Glomerular endothelial cell (primary cell): Measurements from ENCODE around the gene CYP4B1. TPM values are rescaled to one million over a fixed set of nuclear protein-coding genes. Genes with fewer than 3 reads are reported as not detected.
"Not testable (repeated sequence)": the region's sequence is repeated elsewhere in the genome, so short reads cannot be mapped to it uniquely, and the experiment has no call there.

ENCODE experiments used
- DNase-seq: peaks from one replicate; pipeline ENCODE4 v3.0.0-alpha.2; 2011; ENCODE audit warnings: low read depth, low spot score; ENCODE audit errors: extremely low read depth
- total RNA-seq: library from RNA; depleted of rRNA; stranded (reverse); fragments of >200 nt; gene quantifications from 2 replicates; pipeline ENCODE4 v1.2.3, GENCODE V29; 2015

The CYP4B1 gene
- total RNA-seq, result not detected in 2 replicates

DNA sequence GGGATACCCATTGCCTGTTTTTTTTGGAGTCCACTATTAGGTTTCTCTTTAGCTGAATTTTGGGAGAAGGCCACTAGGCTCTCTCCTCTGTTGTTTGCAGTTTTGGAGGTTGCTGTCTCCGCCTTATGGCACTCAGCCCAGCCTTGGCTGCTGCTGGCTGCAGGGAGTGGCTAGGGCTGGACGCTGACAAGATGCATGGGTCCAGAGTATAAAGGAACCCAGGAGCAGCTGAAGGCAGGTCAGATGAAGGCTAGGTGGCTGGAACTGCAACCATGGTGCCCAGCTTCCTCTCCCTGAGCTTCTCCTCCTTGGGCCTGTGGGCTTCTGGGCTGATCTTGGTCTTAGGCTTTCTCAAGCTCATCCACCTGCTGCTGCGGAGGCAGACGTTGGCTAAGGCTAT, at the start of gene CYP4B1:
Gene CYP4B1 (plus strand): TSS at position 237 of the 400 bp plus-strand sequence. CDS start 36 bp downstream, at position 273.
- no peak for DNase-seq

- no peak for DNase-seq
Observed at GRCh38 chr1:46749404-46749803, 49.4 kb upstream of the CYP4B1 start.

DNA sequence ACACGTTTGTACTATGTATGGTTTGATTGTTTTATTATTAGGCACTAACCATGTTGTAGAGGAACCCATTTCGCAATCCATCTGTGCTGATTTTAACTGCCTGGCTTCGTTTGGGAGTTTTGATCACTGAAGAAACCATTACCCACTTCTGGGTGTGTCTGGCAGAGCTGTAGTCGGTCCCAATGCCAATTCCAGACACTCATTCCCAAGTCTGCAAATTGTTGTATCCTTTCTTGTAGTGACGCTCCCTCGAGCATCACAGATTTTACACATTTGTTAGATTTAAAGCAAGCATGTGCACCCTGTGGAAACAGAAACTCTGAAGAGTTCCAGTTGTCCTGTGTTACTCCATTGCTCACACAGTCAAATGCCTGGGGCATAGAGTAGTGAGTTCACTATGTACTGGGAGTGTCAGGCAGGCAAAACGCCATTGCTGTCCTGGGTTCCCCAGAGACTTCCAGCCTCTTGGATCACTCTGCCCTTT, 48.9 kb upstream of the CYP4B1 start:
- no peak for DNase-seq

DNA sequence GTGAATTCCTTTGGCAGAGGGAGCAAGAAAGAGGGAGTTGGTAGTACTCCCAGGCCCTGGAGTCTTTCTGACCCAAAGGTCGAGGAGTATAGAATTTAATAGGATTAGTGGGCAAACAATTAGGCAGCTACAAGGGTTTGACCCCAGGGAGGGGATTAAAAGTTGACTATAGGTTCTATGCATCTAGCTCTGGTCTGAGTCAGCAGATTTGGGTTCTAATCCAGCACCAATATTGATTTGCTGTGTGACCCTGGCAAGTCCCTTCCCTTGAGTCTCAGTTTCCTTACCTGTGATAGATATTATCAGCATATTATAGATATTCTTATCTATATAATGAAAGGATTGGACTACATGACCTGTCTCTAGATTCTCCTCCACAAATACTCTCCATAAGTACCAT, 44.9 kb upstream of the CYP4B1 start:
- DNase-seq, result no peak

DNA sequence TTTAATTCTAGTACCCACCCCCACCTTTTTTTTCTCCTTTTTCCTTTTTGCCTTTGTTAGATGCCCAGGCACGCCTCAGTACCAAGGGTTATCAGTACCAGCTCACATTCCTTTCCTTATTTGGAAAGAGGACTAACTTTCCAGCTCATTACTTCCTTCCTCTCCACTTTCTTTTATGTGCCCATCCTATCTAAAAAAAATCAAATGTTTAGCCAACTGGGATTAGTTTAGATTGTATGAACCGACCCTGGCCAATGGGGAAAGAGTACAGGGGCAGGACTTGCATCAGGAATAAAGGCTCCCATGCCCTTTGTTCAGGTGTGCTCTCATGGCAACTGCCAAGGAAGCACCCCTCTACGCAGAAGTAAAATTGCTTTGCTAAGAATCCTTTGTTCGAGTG, 44.1 kb upstream of the CYP4B1 start:
- not testable (repeated sequence) for DNase-seq

GRCh38 chr1:46755121-46755520, 43.7 kb upstream of the CYP4B1 start:
- no peak for DNase-seq

DNA sequence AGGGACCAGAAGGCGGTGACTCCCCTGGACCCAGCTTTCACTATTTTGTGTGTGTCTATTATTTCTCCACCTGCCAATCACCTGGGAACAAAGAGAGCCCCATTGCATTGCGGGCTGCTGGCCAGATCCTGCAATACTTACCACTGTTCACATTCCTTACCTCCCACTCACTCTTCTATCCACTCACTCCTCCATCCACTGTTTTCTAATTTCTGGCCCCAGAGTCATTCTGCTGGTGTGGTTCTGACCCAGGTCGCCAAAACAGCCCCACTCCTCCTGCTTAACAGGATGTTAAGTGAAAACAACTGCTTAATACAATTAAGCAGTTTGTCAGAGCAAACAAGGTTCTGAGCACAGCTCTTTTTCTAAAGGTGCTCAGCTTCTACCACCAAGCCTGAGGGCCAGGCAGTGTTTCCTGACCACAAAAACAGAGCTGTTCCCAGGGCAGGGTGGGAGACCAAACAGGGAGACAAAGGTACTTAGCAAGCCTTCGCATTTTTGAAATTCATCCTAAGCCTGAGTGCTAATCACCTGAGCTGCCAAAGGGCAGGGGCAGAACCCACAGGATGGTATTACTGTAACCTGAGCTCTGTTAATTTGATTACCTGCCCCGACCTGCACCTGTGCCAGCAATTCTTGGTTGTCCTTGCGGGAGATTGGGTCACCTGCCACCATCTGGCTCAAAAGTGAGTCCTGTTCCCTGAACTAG, 41.4 kb upstream of the CYP4B1 start:
- DNase-seq, result no peak

DNA sequence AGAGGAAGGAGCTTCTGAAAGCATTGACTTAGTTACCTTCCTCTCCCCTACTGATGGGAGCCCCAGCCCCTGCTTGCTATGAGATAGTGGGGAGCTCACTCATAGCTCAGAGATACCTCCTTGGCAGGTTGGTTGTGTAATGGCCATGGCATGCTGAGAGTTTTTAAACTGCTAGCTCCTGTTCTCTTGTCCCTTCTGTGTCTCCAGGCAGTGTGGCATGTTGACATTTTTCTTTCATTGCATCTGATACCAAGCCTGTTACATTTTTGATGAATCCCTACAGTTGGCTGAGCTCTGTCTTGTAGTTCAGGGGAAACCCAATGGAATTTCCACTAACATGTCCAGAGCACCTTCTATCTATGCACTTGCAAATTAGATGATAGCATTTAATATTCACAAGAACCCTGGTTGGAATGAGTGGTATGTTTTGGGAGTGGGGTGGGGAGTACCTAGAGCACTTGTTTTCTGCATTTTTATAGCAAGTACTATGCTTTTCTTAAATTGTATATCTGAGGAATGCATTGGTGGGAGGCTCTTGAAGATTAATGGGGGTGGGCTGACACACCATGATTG, 40.8 kb upstream of the CYP4B1 start:
- no peak for DNase-seq

DNA sequence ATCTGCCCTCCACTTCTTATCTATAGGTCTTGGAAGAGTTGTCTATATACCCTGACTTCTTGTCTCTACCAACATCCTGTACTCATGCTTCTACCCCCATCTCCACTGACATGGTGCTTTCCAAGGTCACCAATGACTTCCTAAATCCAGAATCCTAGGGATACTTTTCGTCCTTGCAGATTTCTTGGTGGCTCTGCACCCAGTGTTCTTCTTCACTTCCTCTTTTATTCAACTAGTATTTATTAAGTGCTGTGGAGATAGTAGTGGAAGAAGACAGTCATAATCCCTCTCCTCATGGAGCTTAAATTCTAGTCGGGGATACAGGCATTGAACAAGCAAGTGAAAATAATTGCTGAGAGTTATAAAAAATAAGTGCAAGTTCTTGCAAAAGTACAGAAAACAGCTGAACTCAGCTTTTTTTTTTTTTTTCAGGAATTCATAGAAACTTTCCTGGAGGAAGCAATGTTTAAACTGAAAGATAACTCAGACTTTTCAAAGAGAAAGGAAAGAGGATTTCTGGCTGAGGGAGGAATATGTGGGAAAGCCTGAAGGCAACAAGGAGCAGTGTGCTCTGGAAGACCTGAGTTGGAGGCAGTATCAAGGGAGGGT, 38.2 kb upstream of the CYP4B1 start:
- no peak for DNase-seq

GRCh38 chr1:46761740-46762139, 37.1 kb upstream of the CYP4B1 start:
- DNase-seq, result no peak

DNA sequence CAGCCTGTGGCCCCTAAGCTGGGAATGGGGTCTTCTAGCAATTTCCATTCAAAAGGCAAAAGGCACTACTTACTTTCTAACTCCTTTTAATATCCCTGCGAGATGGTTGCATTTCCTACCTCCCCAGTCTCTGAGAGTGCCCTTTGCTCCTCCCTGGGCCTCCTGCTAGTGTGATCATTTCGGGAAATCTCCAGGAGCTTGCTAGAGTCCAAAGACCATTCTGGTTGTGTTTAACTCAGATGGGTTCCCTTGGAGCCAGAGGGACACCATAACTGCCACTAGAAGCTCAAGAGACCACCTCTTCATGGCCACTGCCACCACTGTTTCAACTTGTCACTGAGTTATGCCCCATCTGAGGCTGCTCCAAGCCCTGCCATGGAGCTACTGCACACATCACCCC, 34.4 kb upstream of the CYP4B1 start:
- no peak for DNase-seq

GRCh38 chr1:46767649-46768282, 31.1 kb upstream of the CYP4B1 start:
- DNase-seq, result no peak

GRCh38 chr1:46768445-46768844, 30.4 kb upstream of the CYP4B1 start:
- DNase-seq, result no peak

- no peak for DNase-seq
Observed at GRCh38 chr1:46769028-46769740, 29.7 kb upstream of the CYP4B1 start.

DNA sequence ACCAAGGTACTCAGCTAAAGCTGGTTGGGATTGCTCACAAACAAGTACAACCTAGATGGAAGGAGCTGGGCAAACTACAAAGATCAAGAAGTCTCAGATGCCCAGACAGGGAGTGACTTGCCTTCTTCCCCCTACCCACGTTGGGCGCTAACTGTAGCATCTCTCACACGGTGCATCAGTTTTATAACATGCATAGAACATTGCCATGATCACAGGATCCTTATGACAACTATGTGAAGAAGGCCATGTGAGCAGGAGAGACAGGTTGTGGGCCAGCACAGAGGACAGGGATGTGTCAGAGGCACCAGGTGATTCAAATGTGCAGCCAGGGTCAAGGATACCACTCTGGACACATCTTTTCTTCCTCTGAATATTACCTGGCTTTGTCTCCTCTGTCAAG, 28.3 kb upstream of the CYP4B1 start:
- no peak for DNase-seq

GRCh38 chr1:46772571-46772970, 26.3 kb upstream of the CYP4B1 start:
- DNase-seq, result no peak

GRCh38 chr1:46774297-46774696, 24.5 kb upstream of the CYP4B1 start:
- DNase-seq, result no peak

GRCh38 chr1:46778456-46778855, 20.4 kb upstream of the CYP4B1 start:
- DNase-seq, result not testable (repeated sequence)

DNA sequence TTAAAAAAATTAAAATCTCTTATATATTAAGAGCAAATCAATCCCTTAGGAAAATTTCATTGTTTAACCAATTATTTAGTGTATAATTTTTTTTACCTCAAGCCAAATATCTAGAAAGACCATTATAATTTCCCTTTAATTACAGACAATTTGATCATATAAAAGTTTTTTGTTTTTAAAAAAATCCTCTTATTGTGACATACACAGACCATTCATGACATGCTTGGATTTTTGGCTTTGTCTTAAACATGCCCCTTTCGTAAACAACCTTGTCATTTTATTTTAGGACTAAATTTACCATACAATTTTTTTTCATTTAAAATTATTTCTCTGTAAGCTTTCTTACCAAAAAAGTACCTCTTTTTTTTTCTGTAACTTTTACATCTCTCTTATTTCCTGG, 14.2 kb upstream of the CYP4B1 start:
- DNase-seq, result no peak

- not testable (repeated sequence) for DNase-seq
Observed at GRCh38 chr1:46788634-46789033, 10.2 kb upstream of the CYP4B1 start.
